ENCODE measurements around the gene CTNNA3.

Gene CTNNA3

GRCh38 chr10:67144530-67144929 lies 551.5 kb downstream of the CTNNA3 start:
- DNase-seq (ENCODE audit: low read depth in 2 of 3, low spot score in 2 of 3) = no peak

GRCh38 chr10:67141300-67141699 lies 554.7 kb downstream of the CTNNA3 start:
- no peak for DNase-seq (ENCODE audit: low read depth in 2 of 3, low spot score in 2 of 3)

- no peak for DNase-seq (ENCODE audit: low read depth in 2 of 3, low spot score in 2 of 3)
These were observed 555.4 kb downstream of the CTNNA3 start for GRCh38 chr10:67140641-67141040.

GRCh38 chr10:67127441-67127840 lies 568.6 kb downstream of the CTNNA3 start:
- DNase-seq (ENCODE audit: low read depth in 2 of 3, low spot score in 2 of 3) = no peak

- DNase-seq (ENCODE audit: low read depth in 2 of 3, low spot score in 2 of 3) = no peak
These were observed 576.3 kb downstream of the CTNNA3 start for GRCh38 chr10:67119651-67120050.

- no peak for DNase-seq (ENCODE audit: low read depth in 2 of 3, low spot score in 2 of 3)
These were observed 580.0 kb downstream of the CTNNA3 start for GRCh38 chr10:67115972-67116371.

- DNase-seq (ENCODE audit: low read depth in 2 of 3, low spot score in 2 of 3) = no peak
These were observed 581.0 kb downstream of the CTNNA3 start for GRCh38 chr10:67114945-67115344.

- no peak for DNase-seq (ENCODE audit: low read depth in 2 of 3, low spot score in 2 of 3)
These were observed 583.2 kb downstream of the CTNNA3 start for GRCh38 chr10:67112765-67113164.

GRCh38 chr10:67110286-67110685 lies 585.7 kb downstream of the CTNNA3 start:
- no peak for DNase-seq (ENCODE audit: low read depth in 2 of 3, low spot score in 2 of 3)

GRCh38 chr10:67107670-67108069 lies 588.3 kb downstream of the CTNNA3 start:
- no peak for DNase-seq (ENCODE audit: low read depth in 2 of 3, low spot score in 2 of 3)

- DNase-seq (ENCODE audit: low read depth in 2 of 3, low spot score in 2 of 3) = no peak
These were observed 595.0 kb downstream of the CTNNA3 start for GRCh38 chr10:67100951-67101350.

GRCh38 chr10:67098461-67098860 lies 597.5 kb downstream of the CTNNA3 start:
- no peak for DNase-seq (ENCODE audit: low read depth in 2 of 3, low spot score in 2 of 3)

- no peak for DNase-seq (ENCODE audit: low read depth in 2 of 3, low spot score in 2 of 3)
These were observed 600.5 kb downstream of the CTNNA3 start for GRCh38 chr10:67095531-67095930.

- DNase-seq (ENCODE audit: low read depth in 2 of 3, low spot score in 2 of 3) = no peak
These were observed 608.0 kb downstream of the CTNNA3 start for GRCh38 chr10:67088036-67088435.

GRCh38 chr10:67087135-67087425 lies 608.9 kb downstream of the CTNNA3 start:
- DNase-seq (ENCODE audit: low read depth in 2 of 3, low spot score in 2 of 3) = no peak

GRCh38 chr10:67086327-67087134 lies 609.5 kb downstream of the CTNNA3 start:
- no peak for DNase-seq (ENCODE audit: low read depth in 2 of 3, low spot score in 2 of 3)

- no peak for DNase-seq (ENCODE audit: low read depth in 2 of 3, low spot score in 2 of 3)
These were observed 616.9 kb downstream of the CTNNA3 start for GRCh38 chr10:67079126-67079525.

- no peak for DNase-seq (ENCODE audit: low read depth in 2 of 3, low spot score in 2 of 3)
These were observed 618.6 kb downstream of the CTNNA3 start for GRCh38 chr10:67077376-67077775.

GRCh38 chr10:67076144-67076543 lies 619.9 kb downstream of the CTNNA3 start:
- DNase-seq (ENCODE audit: low read depth in 2 of 3, low spot score in 2 of 3) = no peak

- no peak for DNase-seq (ENCODE audit: low read depth in 2 of 3, low spot score in 2 of 3)
These were observed 620.5 kb downstream of the CTNNA3 start for GRCh38 chr10:67075491-67075971.

GRCh38 chr10:67072654-67073053 lies 623.3 kb downstream of the CTNNA3 start:
- no peak for DNase-seq (ENCODE audit: low read depth in 2 of 3, low spot score in 2 of 3)

- DNase-seq (ENCODE audit: low read depth in 2 of 3, low spot score in 2 of 3) = no peak
These were observed 645.6 kb downstream of the CTNNA3 start for GRCh38 chr10:67050415-67050814.

- no peak for DNase-seq (ENCODE audit: low read depth in 2 of 3, low spot score in 2 of 3)
These were observed 646.0 kb downstream of the CTNNA3 start for GRCh38 chr10:67049988-67050387.
